AG09319 (cell line): ENCODE measurements around the gene OR12D1.

Experiments
- DNase-seq: peaks from one replicate; pipeline ENCODE4 v3.0.0-alpha.2; 2010; ENCODE audit warnings: low read depth; ENCODE audit errors: extremely low read depth
- CTCF ChIP-seq: IDR thresholded peaks from 2 replicates; pipeline ENCODE4 v1.5.1; 2011; ENCODE audit warnings: low read depth, mild to moderate bottlenecking, inconsistent platforms, low read length, moderate library complexity

OR12D1 gene

GRCh38 chr6:29414588-29414987 is at the start of gene OR12D1:
Gene OR12D1, plus strand, starts transcription at chr6:29414928.
- no peak for DNase-seq
- TF ChIP-seq CTCF = no peak

- DNase-seq = no peak
These were observed 46.0 kb upstream of the OR12D1 start, which contains the start of gene OR5V1 for GRCh38 chr6:29368765-29369164. Gene OR5V1, minus strand, starts transcription at chr6:29368865. Its CDS starts 12,670 bp downstream, at chr6:29356195.

GRCh38 chr6:29375191-29375590 is 39.5 kb upstream of the OR12D1 start, which contains the start of gene OR12D3:
Gene OR12D3, minus strand, starts transcription at chr6:29375291. Its CDS starts 4 bp downstream, at chr6:29375287.
- no peak for DNase-seq
- TF ChIP-seq CTCF = no peak

More at GRCh38 chr6:29368765-29369164, 46.0 kb upstream of the OR12D1 start, which contains the start of gene OR5V1:
- no peak for TF ChIP-seq CTCF

GRCh38 chr6:29376003-29376402 is 38.7 kb upstream of the OR12D1 start:
- no peak for DNase-seq
- TF ChIP-seq CTCF = no peak

- no peak for DNase-seq
- no peak for TF ChIP-seq CTCF
These were observed 26.2 kb upstream of the OR12D1 start for GRCh38 chr6:29388533-29388932.

- no peak for DNase-seq
- TF ChIP-seq CTCF = no peak
These were observed 19.4 kb upstream of the OR12D1 start, which contains the start of gene OR12D2 for GRCh38 chr6:29395331-29395730. Gene OR12D2, plus strand, starts transcription at chr6:29395631. Its CDS starts 1,069 bp downstream, at chr6:29396700.

- no peak for TF ChIP-seq CTCF
- no peak for DNase-seq
These were observed 15.2 kb upstream of the OR12D1 start for GRCh38 chr6:29399525-29399924.
